ENCODE results near the gene KCNMA1.

- TF ChIP-seq CTCF (IDR thresholded peaks at IDR 0.05): no peak
- no peak for TF ChIP-seq POLR2A (IDR thresholded peaks at IDR 0.05)
Measured at GRCh38 chr10:77125231-77125630, 512.4 kb downstream of the KCNMA1 start.
